ENCODE measurements around the gene ATOX1.

Gene ATOX1

DNA sequence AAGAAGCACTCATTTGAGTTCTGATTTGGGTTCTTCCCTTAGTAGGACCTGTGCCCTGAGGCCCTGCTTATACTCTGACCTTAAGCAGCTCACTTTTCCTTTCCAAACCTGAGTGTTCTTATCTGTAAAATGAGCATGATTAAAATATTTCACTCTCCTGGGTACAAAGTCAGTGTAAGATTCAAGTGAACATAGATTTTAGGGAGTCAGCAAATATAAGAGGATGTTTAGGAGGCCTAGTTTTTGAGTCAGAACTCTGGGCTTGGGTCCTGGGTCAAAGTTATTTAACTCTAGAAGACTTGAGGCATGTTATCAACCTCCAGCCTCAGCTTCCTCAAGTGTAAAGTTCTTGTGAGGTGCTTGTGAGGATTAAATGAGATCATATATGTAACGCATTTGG, 63.0 kb downstream of the ATOX1 start:
- Histone ChIP-seq H3K9me3 (ENCODE audit: control insufficient read depth, low read length) (no peaks in the 10 kb centered on the region), H3K4me2 (ENCODE audit: low read length) (no peak overlapping the region), H2AFZ (peak overlapping the region; percentile 2), H3K4me3 (ENCODE audit: low read depth, low read length) (no peak overlapping the region), H3K9ac (no peak overlapping the region), H3K27me3 (ENCODE audit: control insufficient read depth, insufficient read depth, low read length) (no peaks in the 10 kb centered on the region), H3K27ac (no peak overlapping the region), H3K4me1 (peaks cover 19% of the 10 kb centered on the region), H3K79me2 (no peaks in the 10 kb centered on the region), H3K36me3 (ENCODE audit: control insufficient read depth, insufficient read depth, low read length) (no peaks in the 10 kb centered on the region)
- TF ChIP-seq, protein P1, sequence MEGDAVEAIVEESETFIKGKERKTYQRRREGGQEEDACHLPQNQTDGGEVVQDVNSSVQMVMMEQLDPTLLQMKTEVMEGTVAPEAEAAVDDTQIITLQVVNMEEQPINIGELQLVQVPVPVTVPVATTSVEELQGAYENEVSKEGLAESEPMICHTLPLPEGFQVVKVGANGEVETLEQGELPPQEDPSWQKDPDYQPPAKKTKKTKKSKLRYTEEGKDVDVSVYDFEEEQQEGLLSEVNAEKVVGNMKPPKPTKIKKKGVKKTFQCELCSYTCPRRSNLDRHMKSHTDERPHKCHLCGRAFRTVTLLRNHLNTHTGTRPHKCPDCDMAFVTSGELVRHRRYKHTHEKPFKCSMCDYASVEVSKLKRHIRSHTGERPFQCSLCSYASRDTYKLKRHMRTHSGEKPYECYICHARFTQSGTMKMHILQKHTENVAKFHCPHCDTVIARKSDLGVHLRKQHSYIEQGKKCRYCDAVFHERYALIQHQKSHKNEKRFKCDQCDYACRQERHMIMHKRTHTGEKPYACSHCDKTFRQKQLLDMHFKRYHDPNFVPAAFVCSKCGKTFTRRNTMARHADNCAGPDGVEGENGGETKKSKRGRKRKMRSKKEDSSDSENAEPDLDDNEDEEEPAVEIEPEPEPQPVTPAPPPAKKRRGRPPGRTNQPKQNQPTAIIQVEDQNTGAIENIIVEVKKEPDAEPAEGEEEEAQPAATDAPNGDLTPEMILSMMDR (IDR thresholded peaks at IDR 0.05) = no peak

DNA sequence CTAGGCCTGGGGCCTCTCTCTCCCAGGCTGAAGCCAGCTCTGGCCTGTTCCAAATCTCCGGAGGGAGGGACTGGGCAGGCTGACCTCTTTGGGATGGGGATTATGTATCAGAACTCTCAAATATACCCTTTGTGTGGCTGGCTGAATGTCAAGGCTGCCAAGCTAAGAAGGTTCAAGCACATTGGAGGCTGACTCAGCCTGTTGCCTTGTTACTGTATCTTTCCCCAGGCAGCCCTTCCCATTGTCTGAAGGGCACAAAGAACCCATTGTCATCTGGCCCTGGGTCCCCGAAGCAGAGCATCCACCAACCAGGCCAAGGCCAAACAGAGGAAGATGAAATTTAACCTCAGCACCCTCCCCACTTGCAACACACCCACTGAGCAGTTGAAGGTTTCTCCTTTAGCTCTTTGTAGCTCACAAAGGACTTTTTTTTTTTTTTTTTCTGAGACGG, 64.4 kb downstream of the ATOX1 start:
- TF ChIP-seq, protein P1 (IDR thresholded peaks at IDR 0.05) = no peak

More for the DNA sequence above, 64.4 kb downstream of the ATOX1 start:
- peak overlapping the region; percentile 15 for H3K27ac ChIP-seq
- peaks cover 8% of the 10 kb centered on the region for H3K4me1 ChIP-seq
- H3K9ac ChIP-seq = no peak overlapping the region
- no peak overlapping the region for H3K4me2 ChIP-seq (ENCODE audit: low read length)
- peak overlapping the region; percentile 17 for H2AFZ ChIP-seq
- H3K79me2 ChIP-seq = no peaks in the 10 kb centered on the region
- no peak overlapping the region for H3K4me3 ChIP-seq (ENCODE audit: low read depth, low read length)
- H3K36me3 ChIP-seq (ENCODE audit: control insufficient read depth, insufficient read depth, low read length) = no peaks in the 10 kb centered on the region
- H3K27me3 ChIP-seq (ENCODE audit: control insufficient read depth, insufficient read depth, low read length) = no peaks in the 10 kb centered on the region
- H3K9me3 ChIP-seq (ENCODE audit: control insufficient read depth, low read length) = no peaks in the 10 kb centered on the region
